Smooth muscle cell (in vitro differentiated cells): ENCODE measurements around the gene FOXQ1. TPM values are rescaled to one million over a fixed set of nuclear protein-coding genes. Genes with fewer than 3 reads are reported as not detected.

Experiments used
- DNase-seq: peaks from one replicate; lab custom pipeline; 2025; ENCODE audit not compliant: unreplicated experiment; lab: John Stamatoyannopoulos, UW
- H2AFZ ChIP-seq: fragments of 200-600 bp; sonication (generic); 2 replicates; pipeline ENCODE4 v1.6.0; 2016; ENCODE audit warnings: antibody characterized with exemption, low read depth, mild to moderate bottlenecking
- H3F3A ChIP-seq: fragments of 200-600 bp; sonication (generic); 2 replicates; pipeline ENCODE4 v1.6.0; 2017; ENCODE audit warnings: antibody characterized with exemption, low read depth
- H3K27ac ChIP-seq: fragments of 200-600 bp; sonication (generic); 2 replicates; pipeline ENCODE4 v1.5.1; 2016; ENCODE audit warnings: low read depth, mild to moderate bottlenecking
- H3K27me3 ChIP-seq: fragments of 200-600 bp; sonication (generic); 2 replicates; pipeline ENCODE4 v1.6.1; 2016; ENCODE audit warnings: low read depth, mild to moderate bottlenecking
- H3K36me3 ChIP-seq: fragments of 200-600 bp; sonication (generic); 2 replicates; pipeline ENCODE4 v1.5.1; 2016; ENCODE audit warnings: low read depth
- H3K4me1 ChIP-seq: fragments of 200-600 bp; sonication (generic); 2 replicates; pipeline ENCODE4 v1.5.1; 2016; ENCODE audit warnings: low read depth
- H3K4me2 ChIP-seq: fragments of 200-600 bp; sonication (generic); 2 replicates; pipeline ENCODE4 v1.6.0; 2016; ENCODE audit warnings: mild to moderate bottlenecking
- H3K4me3 ChIP-seq: fragments of 200-600 bp; sonication (generic); 2 replicates; pipeline ENCODE4 v1.5.1; 2016; ENCODE audit warnings: mild to moderate bottlenecking
- H3K79me2 ChIP-seq: fragments of 200-600 bp; sonication (generic); 2 replicates; pipeline ENCODE4 v1.6.0; 2016; ENCODE audit warnings: low read depth, mild to moderate bottlenecking
- H3K9ac ChIP-seq: fragments of 200-600 bp; sonication (generic); 2 replicates; pipeline ENCODE4 v1.6.0; 2016; ENCODE audit warnings: low read depth
- H3K9me3 ChIP-seq: fragments of 200-600 bp; sonication (generic); replicated peaks from 2 replicates; pipeline ENCODE4 v1.5.1; 2016; ENCODE audit warnings: low read depth
- H4K20me1 ChIP-seq: fragments of 200-600 bp; sonication (generic); 2 replicates; pipeline ENCODE4 v1.6.0; 2016; ENCODE audit warnings: low read depth
- CTCF ChIP-seq: fragments of 200-600 bp; sonication (generic); IDR thresholded peaks from 2 replicates; pipeline ENCODE4 v1.5.1; 2017; ENCODE audit warnings: borderline replicate concordance, mild to moderate bottlenecking, antibody characterized with exemption; ENCODE audit not compliant: insufficient read depth, poor library complexity, severe bottlenecking
- WGBS: methylation state at CpG from one replicate; pipeline ENCODE4 v1.1.7; 2016; ENCODE audit warnings: low lambda C conversion rate; 5-methylcytosine and 5-hydroxymethylcytosine counted together
- polyA plus RNA-seq: library from polyadenylated mRNA; unstranded; fragments of >200 nt; fragmentation: Nextera tagmentation; extraction: Ambion mirVana; gene quantifications from 2 replicates; pipeline ENCODE4 v1.2.1, GENCODE V29; 2016
- total RNA-seq: library from RNA; depleted of rRNA; stranded (reverse); fragments of >200 nt; gene quantifications from 2 replicates; pipeline ENCODE4 v1.2.3, GENCODE V29; 2014

The FOXQ1 gene
- total and polyA plus RNA-seq, 2 experiments from 2014 or later, result 6.6 to 10.0 TPM

GRCh38 chr6:1263850-1264377 is 48.0 kb upstream of the FOXQ1 start:
- H3K9me3 ChIP-seq, result no peaks in the 10 kb centered on the region
- H3K27me3 ChIP-seq, result no peaks in the 10 kb centered on the region
- H3K4me3 ChIP-seq, result no peak overlapping the region
- peaks cover 5% of the 10 kb centered on the region for H3F3A ChIP-seq
- no peak for TF ChIP-seq CTCF
- H3K79me2 ChIP-seq, result no peaks in the 10 kb centered on the region
- no peak overlapping the region for H2AFZ ChIP-seq
- WGBS, result 35% methylated on average over 10 of the region's 10 CpGs
- peaks cover 4% of the 10 kb centered on the region for H3K4me1 ChIP-seq
- H4K20me1 ChIP-seq, result no peaks in the 10 kb centered on the region
- H3K4me2 ChIP-seq, result peak overlapping the region; percentile 59
- peak overlapping the region; percentile 21 for H3K27ac ChIP-seq
- no peaks in the 10 kb centered on the region for H3K36me3 ChIP-seq
- DNase-seq, result no peak
- no peak overlapping the region for H3K9ac ChIP-seq

GRCh38 chr6:1264619-1265445 is 47.1 kb upstream of the FOXQ1 start:
- Histone ChIP-seq H3K9me3 (no peaks in the 10 kb centered on the region), H2AFZ (no peak overlapping the region), H3K27ac (no peak overlapping the region), H3K9ac (no peak overlapping the region), H3K27me3 (no peaks in the 10 kb centered on the region), H3K36me3 (no peaks in the 10 kb centered on the region), H3F3A (peaks cover 5% of the 10 kb centered on the region), H3K4me2 (no peak overlapping the region), H4K20me1 (no peaks in the 10 kb centered on the region), H3K79me2 (no peaks in the 10 kb centered on the region), H3K4me1 (peaks cover 4% of the 10 kb centered on the region), H3K4me3 (no peak overlapping the region)
- WGBS, result 94% methylated on average over 11 of the region's 11 CpGs
- no peak for TF ChIP-seq CTCF
- DNase-seq, result no peak

- H3K4me2 ChIP-seq, result peak overlapping the region; percentile 35
- H3K79me2 ChIP-seq, result no peaks in the 10 kb centered on the region
- H3K27me3 ChIP-seq, result no peaks in the 10 kb centered on the region
- 99% methylated on average over 3 of the region's 3 CpGs for WGBS
- H4K20me1 ChIP-seq, result no peaks in the 10 kb centered on the region
- H3K27ac ChIP-seq, result peak overlapping the region; percentile 82
- no peaks in the 10 kb centered on the region for H3K9me3 ChIP-seq
- H2AFZ ChIP-seq, result no peak overlapping the region
- H3K36me3 ChIP-seq, result no peaks in the 10 kb centered on the region
- no peak for TF ChIP-seq CTCF
- H3K4me1 ChIP-seq, result peaks cover 4% of the 10 kb centered on the region
- H3K9ac ChIP-seq, result peak overlapping the region; percentile 26
- no peak overlapping the region for H3K4me3 ChIP-seq
- peaks cover 5% of the 10 kb centered on the region for H3F3A ChIP-seq
- no peak for DNase-seq
Measured at GRCh38 chr6:1266686-1267056, 45.2 kb upstream of the FOXQ1 start.
